HuH-7.5 (cell line): ENCODE data around the gene C1orf21.
"Not testable (repeated sequence)": the region's sequence is repeated elsewhere in the genome, so short reads cannot be mapped to it uniquely, and the experiment has no call there.

Experiments
- DNase-seq: peaks from one replicate; pipeline ENCODE4 v3.0.0; 2011; ENCODE audit warnings: low spot score

The C1orf21 gene

GRCh38 chr1:184386312-184387068, at the start of gene C1orf21:
Gene C1orf21, plus strand, starts transcription at chr1:184387029. Its CDS starts 90,481 bp downstream, at chr1:184477510.
- peak; percentile 69 for DNase-seq

DNA sequence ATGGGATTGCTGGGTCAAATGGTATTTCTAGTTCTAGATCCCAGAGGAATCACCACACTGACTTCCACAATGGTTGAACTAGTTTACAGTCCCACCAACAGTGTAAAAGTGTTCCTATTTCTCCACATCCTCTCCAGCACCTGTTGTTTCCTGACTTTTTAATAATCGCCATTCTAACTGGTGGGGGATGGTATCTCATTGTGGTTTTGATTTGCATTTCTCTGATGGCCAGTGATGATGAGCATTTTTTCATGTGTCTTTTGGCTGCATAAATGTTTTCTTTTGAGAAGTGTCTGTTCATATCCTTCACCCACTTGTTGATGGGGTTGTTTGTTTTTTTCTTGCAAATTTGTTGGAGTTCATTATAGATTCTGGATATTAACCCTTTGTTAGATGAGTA, 49.0 kb upstream of the C1orf21 start:
- not testable (repeated sequence) for DNase-seq

DNA sequence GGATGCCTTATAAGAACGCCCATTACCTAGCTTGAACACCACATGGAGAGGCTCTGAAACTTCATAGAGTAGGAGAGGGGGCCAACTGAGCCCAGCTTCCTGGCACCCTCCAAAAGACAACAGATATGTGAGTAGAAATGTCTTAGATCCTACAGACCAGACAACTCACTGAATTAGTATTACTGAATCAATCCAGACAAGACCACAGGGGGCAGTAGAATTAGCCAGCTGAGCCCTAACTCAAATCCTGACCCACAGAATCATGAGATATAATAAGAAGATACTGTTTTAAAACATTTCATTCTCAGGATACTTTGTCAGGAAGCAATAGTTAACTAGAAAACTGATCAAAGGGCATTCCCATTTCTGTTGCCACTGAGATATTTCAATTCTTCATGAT, 45.8 kb upstream of the C1orf21 start:
- no peak for DNase-seq

- DNase-seq = no peak
Observed at GRCh38 chr1:184350573-184350972, 36.3 kb upstream of the C1orf21 start.

GRCh38 chr1:184351416-184351975, 35.3 kb upstream of the C1orf21 start:
- no peak for DNase-seq

GRCh38 chr1:184352776-184353175, 34.1 kb upstream of the C1orf21 start:
- no peak for DNase-seq

DNA sequence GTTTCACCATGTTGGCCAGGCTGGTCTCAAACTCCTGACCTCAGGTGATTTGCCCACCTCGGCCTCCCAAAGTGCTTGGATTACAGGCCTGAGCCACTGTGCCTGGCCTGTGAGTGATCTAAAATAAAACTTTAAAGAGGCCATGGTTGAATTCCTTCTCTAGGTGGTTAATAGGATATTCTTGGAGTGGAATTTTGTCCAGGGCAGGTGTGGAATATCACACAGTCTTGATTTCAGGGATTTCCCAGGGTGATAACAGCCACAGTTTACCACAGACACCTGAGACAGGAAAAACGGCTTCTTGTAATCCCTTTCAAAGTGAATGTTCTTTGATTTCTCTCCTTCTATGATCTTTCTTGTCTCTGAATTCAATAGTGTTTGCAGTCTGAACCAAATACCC, 32.1 kb upstream of the C1orf21 start:
- no peak for DNase-seq

DNA sequence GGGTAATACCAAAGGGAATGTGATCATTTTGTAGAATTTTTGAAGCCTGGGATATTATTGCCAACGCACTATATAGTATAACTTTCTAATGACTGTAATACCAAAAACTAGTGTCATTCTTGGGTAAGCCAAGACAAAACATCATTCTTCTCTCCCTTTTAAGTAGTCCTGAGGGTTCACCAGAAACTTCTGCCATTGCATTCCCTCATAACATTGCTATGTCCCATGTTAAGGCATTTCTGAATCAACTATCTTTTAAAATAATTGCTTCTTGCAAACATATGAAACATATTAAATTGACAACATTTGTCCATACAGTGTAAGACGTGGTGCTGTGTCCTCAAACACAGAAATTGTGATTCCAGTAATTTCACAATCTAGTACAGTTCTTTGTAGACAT, 29.9 kb upstream of the C1orf21 start:
- DNase-seq = no peak

DNA sequence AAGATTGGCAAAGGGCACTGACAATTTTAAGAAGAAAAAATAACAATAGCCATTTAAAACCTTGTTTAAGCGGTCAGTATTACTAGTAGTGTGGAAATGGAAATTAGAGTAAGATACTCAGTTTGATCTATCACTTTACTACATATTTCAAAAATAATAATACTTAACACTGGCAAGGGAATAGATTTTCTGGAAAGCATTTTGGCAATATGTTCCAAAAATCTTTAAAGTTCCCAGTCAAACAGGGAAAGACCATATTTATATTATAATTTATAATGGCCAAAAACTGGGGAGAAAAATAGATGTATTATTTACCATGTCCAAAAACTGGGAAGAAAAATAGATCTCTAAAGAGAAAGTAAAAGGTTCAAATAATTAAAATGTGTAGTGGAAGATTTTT, 28.6 kb upstream of the C1orf21 start:
- DNase-seq = no peak

DNA sequence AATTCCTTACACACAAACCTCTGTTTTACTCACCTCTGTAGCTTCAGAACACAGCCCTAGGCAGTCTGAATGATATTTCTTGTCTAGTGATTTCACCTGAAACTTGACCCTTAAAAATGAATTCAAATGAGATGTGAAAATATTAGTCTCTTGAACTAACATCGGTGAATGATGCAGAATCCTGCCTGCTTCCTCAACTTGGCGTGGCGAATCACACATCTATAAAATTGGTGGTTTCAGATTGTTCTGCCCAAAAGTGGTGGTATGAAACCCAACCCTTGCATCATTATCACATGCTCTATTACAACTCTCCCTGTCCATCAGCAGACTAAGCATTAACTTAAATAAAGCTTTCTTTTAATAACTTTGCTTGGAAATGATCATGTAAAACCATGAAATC, 26.9 kb upstream of the C1orf21 start:
- DNase-seq = no peak

DNA sequence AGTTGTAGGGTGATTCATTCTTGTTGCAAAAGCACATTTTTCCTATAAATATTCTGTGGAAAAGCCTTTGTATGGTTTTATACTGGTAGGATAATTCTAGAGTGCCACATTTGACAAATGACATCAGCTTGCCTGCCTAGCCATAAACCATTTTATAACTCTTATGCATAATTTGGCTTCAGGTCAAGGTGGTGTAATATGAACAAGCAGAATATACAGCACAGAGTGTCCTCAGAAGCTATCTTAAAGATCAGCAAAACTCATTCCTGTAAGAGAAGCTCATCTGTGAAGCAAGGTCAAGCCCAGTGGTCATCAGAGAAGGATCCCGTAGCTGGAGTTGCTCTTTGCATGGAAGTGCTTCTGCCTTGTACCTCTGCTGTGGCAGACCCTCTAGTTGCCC, 24.0 kb upstream of the C1orf21 start:
- no peak for DNase-seq

- DNase-seq = no peak
Observed at GRCh38 chr1:184365699-184366098, 21.1 kb upstream of the C1orf21 start.

DNA sequence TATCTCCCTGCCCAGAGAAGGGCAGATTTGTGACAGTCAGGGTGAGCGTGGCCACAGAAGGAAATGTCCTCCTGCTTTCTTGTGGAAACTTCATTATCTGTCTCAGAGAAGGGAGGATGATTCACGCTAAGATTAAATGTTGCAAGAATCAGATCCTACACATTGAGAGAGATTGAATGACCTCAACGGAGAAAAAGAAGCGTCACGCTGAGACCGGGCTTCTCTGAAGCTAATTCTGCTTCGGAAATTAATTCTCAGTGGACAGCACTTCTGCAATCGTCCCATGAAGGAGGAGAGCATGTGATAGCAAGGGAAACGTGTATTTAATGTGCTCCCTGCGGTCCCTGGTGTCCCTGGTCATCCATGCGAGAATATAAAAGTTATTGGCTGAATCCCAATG, 19.8 kb upstream of the C1orf21 start:
- no peak for DNase-seq

DNA sequence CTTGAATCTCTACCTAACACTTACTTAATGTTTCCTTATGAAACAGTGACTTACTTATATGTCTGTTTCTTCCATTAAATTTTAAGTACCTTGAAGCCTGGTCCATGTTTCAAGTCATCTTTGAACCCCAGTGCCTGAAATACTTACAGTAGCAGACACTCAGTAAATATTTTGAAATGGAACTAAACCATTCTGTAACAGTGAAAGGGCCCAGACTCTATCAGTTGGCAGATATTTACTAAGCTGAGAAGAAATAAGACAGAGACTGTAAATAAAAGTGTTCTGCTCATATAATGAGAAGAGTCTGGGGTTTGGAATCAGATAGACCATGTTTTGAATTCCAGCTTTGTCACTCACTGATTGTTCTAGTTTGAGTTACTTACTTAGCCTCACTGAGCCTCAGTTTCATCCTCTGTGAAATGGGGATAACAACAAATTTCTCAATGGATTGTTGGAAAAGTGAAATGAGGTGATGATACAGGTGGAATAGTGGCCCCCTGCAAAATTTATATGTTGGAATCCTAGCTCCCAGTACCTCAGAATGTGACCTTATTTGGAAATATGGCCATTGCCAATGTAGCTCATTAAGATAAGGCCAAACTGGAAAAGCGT, 19.3 kb upstream of the C1orf21 start:
- DNase-seq = no peak

GRCh38 chr1:184368354-184368753, 18.5 kb upstream of the C1orf21 start:
- no peak for DNase-seq

- DNase-seq = no peak
Observed at GRCh38 chr1:184370850-184371249, 16.0 kb upstream of the C1orf21 start.

- DNase-seq = no peak
Observed at GRCh38 chr1:184373155-184373554, 13.7 kb upstream of the C1orf21 start.

DNA sequence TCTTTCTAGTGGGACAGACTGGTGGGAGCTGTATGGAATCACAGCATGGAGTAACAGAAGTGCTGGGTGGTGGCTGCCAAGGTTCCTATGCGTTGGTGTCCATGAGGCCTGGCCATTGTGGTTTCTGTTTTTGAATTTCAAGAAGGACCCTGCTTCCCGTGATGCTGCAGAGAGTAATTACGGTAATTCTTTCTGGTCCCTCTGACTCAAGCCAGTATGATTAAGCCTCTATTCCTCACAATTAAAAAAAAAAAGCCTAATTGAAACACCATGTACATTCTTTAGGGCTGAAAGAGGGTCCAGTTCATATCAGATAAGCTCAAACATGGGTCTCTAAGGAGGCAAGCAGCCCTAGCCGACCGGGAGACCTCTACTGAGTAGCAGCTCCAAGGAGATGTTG, 10.5 kb upstream of the C1orf21 start:
- DNase-seq = no peak

GRCh38 chr1:184379111-184379752, 7.6 kb upstream of the C1orf21 start:
- no peak for DNase-seq

- no peak for DNase-seq
Observed at GRCh38 chr1:184380468-184380867, 6.4 kb upstream of the C1orf21 start.

- DNase-seq = no peak
Observed at GRCh38 chr1:184383772-184384323, 3.0 kb upstream of the C1orf21 start.

- no peak for DNase-seq
Observed at GRCh38 chr1:184385865-184386311, 941 bp upstream of the C1orf21 start.

DNA sequence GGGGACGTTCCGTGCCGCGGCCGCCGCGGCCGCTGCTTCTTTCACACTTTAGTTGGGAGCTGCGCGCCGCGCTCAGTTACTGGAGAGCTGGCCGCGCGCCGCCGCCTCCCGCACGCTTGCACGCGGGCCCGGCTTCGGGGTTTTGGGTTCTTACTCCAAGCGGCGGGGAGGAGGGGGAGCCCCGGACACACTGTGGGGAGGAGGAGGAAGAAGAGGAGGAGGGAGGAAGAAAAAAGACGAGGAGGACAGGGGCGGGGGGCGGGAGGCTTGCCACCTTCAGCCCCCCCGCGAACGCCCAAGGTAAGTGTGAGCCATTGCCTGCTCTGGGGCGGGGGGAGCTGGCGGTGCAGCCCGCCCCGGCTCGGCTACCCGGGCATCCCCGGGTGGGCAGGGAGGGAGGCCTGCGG, 243 bp downstream of the C1orf21 start:
- no peak for DNase-seq
